Uterus (tissue), 2 donors: ENCODE data around the gene MYCN.

Source experiments
- CTCF ChIP-seq, 4 experiments: fragments of 200-600 bp in 2 of 4; fragments of 450-650 bp in 2 of 4; sonication (generic) in 2 of 4; IDR thresholded peaks; one replicate each; pipeline ENCODE4 v1.5.1; 2016 to 2019; ENCODE audit warnings: antibody characterized with exemption in 4 of 4, mild to moderate bottlenecking in 2 of 4, moderate library complexity in 1 of 4
- POLR2A ChIP-seq, 2 donors: fragments of 450-650 bp; IDR thresholded peaks; one replicate each; pipeline ENCODE4 v1.6.1; 2016; ENCODE audit warnings: antibody characterized with exemption in 2 of 2, mild to moderate bottlenecking in 1 of 2, moderate library complexity in 1 of 2

DNA sequence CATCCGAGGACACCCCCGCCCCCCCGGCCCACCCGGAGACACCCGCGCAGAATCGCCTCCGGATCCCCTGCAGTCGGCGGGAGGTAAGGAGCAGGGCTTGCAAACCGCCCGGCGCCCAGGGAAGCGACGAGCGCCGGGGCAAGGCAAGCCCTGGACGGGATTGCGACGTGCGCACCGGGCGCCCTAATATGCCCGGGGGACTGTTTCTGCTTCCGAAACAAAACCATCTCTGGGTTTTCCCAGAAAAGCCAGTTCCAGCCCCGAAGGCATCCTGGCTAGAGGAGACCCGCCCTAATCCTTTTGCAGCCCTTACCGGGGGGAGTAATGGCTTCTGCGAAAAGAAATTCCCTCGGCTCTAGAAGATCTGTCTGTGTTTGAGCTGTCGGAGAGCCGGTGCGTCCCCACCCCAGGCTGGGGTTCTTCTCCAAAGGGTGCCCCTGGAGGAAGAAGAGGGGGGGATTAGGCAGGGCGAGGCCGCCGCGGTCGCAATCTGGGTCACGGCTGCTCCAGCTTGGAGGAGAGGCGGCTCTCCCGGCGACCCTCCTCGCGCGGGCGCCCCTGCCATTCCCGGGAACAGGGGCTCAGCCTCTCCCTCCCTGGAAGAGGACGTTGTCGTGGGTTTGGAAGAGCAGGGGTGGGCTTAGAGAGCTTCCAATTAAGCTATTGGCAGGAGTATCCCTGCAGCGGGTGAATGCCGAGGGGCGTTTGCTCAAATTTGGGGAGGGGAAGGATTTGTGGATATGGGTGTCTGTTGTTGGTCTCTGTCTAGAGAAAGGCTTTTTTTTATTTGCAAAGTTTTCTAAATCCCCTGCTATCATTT, 521 bp downstream of the MYCN start:
- TF ChIP-seq CTCF (IDR thresholded peaks at IDR 0.05) (no peak), POLR2A (IDR thresholded peaks at IDR 0.05) (no peak)
